Choroid plexus epithelial cell (primary cell): ENCODE measurements around the gene PIM2.

Experiments used
- DNase-seq: peaks from one replicate; pipeline ENCODE4 v3.0.0-alpha.2; 2010; ENCODE audit warnings: low read depth
- H3K4me3 ChIP-seq: 2 replicates; pipeline ENCODE4 v1.5.1; 2011; ENCODE audit warnings: low read depth, mild to moderate bottlenecking, control low read depth, low read length, moderate library complexity
- CTCF ChIP-seq: conservative IDR thresholded peaks from 2 replicates; pipeline ENCODE4 v1.5.1; 2011; ENCODE audit warnings: low read depth, mild to moderate bottlenecking, control low read depth, inconsistent platforms, low read length, moderate library complexity

The PIM2 gene

GRCh38 chrX:48942895-48943294 lies 24.1 kb upstream of the PIM2 start:
- no peak for DNase-seq
- no peak overlapping the region for H3K4me3 ChIP-seq
- no peak for TF ChIP-seq CTCF

GRCh38 chrX:48940404-48940955 lies 21.7 kb upstream of the PIM2 start:
- TF ChIP-seq CTCF = no peak
- no peak for DNase-seq
- no peak overlapping the region for H3K4me3 ChIP-seq

GRCh38 chrX:48939524-48940228 lies 20.9 kb upstream of the PIM2 start:
- TF ChIP-seq CTCF = no peak
- H3K4me3 ChIP-seq = no peak overlapping the region
- DNase-seq = no peak

- H3K4me3 ChIP-seq = no peak overlapping the region
- DNase-seq = no peak
- no peak for TF ChIP-seq CTCF
Observed at GRCh38 chrX:48938721-48939425, 20.0 kb upstream of the PIM2 start.

GRCh38 chrX:48937054-48937907 lies 18.5 kb upstream of the PIM2 start:
- peak; percentile 46 for TF ChIP-seq CTCF
- H3K4me3 ChIP-seq = no peak overlapping the region
- DNase-seq = peak; percentile 89

GRCh38 chrX:48936429-48937053 lies 17.7 kb upstream of the PIM2 start:
- no peak for TF ChIP-seq CTCF
- DNase-seq = no peak
- H3K4me3 ChIP-seq = no peak overlapping the region
